Measurements from ENCODE around the gene TMEM72.

TMEM72 gene

DNA sequence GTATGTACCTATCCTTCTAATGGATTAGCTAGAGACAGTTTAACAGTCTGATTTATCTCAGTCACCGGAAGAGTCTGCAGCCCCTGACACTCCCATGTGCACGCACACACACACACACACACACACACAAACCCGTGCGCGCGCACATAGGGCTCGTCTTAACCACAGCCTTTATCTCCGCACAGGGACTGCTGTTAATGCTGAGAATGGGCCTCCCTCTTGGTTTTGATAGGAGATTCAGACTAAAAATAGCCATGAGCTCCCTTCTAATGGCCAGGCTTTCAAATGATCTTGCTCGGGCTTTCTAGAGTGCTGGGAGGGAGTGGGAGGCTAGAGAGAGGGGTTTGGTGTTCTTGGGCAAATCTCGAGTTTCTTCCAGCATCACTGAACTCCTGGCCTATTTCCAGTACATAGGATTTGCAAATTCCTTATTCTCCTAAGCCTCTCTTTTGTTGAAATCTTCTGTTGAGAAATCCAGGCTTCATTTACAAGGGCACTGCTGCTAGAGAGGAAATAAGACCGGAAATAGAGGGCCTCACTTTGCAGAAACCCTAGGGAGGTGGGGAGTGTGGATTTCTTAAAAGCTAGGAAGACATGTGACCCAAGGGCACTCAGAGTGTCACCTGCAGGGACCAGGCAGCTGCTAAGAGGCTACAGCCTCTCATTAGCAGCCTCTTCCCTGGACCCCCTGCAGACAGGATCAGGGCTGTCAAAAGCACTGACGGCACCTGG lies 2.4 kb downstream of the TMEM72 start:
- TF ChIP-seq, protein P1, sequence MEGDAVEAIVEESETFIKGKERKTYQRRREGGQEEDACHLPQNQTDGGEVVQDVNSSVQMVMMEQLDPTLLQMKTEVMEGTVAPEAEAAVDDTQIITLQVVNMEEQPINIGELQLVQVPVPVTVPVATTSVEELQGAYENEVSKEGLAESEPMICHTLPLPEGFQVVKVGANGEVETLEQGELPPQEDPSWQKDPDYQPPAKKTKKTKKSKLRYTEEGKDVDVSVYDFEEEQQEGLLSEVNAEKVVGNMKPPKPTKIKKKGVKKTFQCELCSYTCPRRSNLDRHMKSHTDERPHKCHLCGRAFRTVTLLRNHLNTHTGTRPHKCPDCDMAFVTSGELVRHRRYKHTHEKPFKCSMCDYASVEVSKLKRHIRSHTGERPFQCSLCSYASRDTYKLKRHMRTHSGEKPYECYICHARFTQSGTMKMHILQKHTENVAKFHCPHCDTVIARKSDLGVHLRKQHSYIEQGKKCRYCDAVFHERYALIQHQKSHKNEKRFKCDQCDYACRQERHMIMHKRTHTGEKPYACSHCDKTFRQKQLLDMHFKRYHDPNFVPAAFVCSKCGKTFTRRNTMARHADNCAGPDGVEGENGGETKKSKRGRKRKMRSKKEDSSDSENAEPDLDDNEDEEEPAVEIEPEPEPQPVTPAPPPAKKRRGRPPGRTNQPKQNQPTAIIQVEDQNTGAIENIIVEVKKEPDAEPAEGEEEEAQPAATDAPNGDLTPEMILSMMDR (IDR thresholded peaks at IDR 0.05; ENCODE audit: low read depth, low read length), result no peak
- in situ Hi-C loops (cut with HindIII; ENCODE audit: low sequenced_read_pairs), result no loop called here
- H3K4me3 ChIP-seq (ENCODE audit: low read depth, low read length), result no peak overlapping the region
- DNase-seq (ENCODE audit: low read depth, low spot score), result no peak

DNA sequence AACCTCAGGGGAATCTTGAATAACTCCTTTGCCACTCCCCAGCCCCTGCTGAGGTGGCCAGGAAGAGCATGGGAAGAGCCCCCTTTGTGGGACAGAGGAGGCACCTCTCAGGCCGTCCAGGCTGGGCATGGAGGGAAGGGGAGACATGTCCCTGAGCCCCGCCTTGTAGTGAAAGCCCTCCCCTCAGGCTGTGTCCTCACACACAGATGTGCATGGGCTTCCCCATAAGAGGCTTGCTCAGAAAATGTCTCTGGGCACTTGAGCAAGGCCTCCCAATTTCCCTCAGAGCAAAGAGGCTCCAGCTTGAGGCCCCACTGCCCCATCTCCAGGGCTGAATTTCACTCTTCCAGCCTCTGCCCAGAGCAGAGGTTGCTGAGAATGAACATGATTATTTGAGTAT lies 3.8 kb downstream of the TMEM72 start:
- TF ChIP-seq, protein P1 (IDR thresholded peaks at IDR 0.05; ENCODE audit: low read depth, low read length), result no peak
- in situ Hi-C loops (cut with HindIII; ENCODE audit: low sequenced_read_pairs), result no loop called here
- no peak for DNase-seq (ENCODE audit: low read depth, low spot score)

DNA sequence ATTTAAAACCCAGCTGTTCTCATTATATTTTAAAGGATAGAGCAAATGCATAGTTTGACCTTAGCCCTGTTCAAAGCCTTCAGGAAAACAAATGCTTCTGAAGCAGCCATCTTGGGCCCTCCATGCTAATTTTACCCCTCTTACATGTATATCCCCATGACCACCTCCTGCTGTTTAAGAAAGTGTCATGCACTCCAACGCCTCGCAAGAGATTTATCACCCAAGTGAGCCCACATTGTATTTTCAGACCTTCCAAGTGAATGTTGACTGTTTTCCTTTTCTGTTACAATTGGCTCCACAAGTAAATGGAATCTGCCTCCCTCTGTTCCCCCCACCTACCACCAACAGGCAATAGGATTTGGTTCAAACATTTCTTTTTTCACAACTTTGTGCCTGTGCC lies 5.3 kb downstream of the TMEM72 start:
- in situ Hi-C loops (cut with HindIII; ENCODE audit: low sequenced_read_pairs), result no loop called here
- H3K4me3 ChIP-seq (ENCODE audit: low read depth, low read length), result no peak overlapping the region
- TF ChIP-seq, protein P1 (IDR thresholded peaks at IDR 0.05; ENCODE audit: low read depth, low read length), result no peak
- no peak for DNase-seq (ENCODE audit: low read depth, low spot score)

More for the DNA sequence above, 3.8 kb downstream of the TMEM72 start:
- H3K4me3 ChIP-seq (ENCODE audit: low read depth, low read length), result no peak overlapping the region

DNA sequence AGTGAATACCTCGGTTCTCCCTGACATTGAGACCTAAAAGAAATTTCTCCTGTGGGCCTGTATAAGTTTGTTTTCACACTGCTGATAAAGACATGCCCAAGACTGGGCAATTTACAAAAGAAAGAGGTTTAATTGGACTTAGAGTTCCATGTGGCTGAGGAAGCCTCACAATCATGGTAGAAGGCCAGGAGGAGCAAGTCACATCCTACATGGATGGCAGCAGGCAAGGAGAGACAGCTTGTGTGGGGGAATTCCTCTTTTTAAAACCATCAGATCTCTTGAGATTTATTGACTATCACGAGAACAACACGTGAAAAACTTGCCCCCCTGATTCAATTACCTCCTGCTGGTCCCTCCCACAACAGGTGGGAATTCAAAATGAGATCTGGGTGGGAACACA lies 6.7 kb downstream of the TMEM72 start:
- in situ Hi-C loops (cut with HindIII; ENCODE audit: low sequenced_read_pairs), result no loop called here
- DNase-seq (ENCODE audit: low read depth, low spot score), result no peak
- H3K4me3 ChIP-seq (ENCODE audit: low read depth, low read length), result no peak overlapping the region
- TF ChIP-seq, protein P1 (IDR thresholded peaks at IDR 0.05; ENCODE audit: low read depth, low read length), result no peak

DNA sequence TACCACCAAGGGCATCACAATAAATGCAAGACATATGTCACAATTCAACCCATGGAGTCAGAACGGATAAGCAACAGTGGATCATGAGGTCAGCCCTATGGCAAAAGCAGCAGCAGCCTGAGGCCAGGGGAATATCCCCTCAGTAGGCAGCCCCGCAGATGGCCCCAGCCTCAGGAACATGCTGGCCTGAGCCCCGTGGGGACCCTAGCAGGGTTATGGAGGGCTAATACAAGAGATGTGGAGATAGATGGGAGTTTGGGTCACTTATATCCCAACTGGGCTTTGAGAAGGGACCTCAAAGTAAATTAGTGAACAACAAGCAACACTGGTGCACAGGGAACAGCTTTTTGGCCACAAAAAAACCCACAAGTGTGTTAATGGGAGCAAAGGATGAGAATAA lies 9.1 kb downstream of the TMEM72 start:
- DNase-seq (ENCODE audit: low read depth, low spot score), result no peak
- no peak overlapping the region for H3K4me3 ChIP-seq (ENCODE audit: low read depth, low read length)
- in situ Hi-C loops (cut with HindIII; ENCODE audit: low sequenced_read_pairs), result no loop called here
- TF ChIP-seq, protein P1 (IDR thresholded peaks at IDR 0.05; ENCODE audit: low read depth, low read length), result no peak

DNA sequence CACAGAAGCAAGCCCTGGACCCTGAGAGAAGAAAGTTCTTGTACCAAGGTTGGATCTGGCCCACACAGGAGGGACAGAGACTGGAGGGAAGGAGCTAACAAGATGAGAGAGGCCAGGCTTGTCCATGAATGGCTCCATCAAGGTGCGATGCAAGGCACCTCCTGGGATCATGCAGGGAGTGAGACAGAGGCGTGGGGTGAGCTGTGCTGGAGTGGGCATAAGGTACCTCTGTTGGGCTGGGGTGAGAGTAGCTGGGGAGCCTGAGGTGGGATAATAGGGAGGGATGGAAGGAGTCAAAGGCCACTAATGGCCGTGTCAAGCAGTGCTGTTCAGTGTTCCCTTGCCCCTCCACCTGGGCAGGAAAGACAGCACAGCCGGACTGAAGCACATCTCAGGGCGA lies 9.9 kb downstream of the TMEM72 start:
- H3K4me3 ChIP-seq (ENCODE audit: low read depth, low read length), result no peak overlapping the region
- in situ Hi-C loops (cut with HindIII; ENCODE audit: low sequenced_read_pairs), result no loop called here
- DNase-seq (ENCODE audit: low read depth, low spot score), result no peak
- TF ChIP-seq, protein P1 (IDR thresholded peaks at IDR 0.05; ENCODE audit: low read depth, low read length), result no peak
